H4 (cell line): Measurements from ENCODE around the gene TNFRSF8. TPM values are rescaled to one million over a fixed set of nuclear protein-coding genes. Genes with fewer than 3 reads are reported as not detected.

ENCODE experiments used
- DNase-seq: peaks from one replicate; pipeline ENCODE4 v3.0.0-alpha.2; 2015; ENCODE audit warnings: low spot score
- total RNA-seq: library from RNA; depleted of rRNA; stranded (reverse); fragments of >200 nt; shearing (Covaris generic); gene quantifications from 2 replicates; pipeline ENCODE4 v1.2.3, GENCODE V29; 2014

The TNFRSF8 gene
- total RNA-seq, 1 experiment from 2014 or later = 0.02 TPM

DNA sequence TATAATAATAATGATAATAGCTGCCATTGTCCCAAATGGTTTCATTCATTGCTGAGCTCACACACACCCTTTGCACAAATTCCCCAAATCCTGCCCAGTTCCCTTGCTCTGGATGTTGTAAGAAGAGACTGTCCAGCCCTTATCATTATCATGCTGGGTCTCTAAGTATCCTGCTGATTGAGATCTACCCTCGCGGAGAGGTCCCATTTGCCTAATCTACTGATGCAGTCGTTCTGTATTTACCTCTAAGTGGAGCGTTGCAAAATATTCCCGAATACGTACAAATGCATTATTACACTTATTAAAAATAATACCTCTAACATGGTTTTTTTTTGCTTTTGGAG is 51.2 kb downstream of the TNFRSF8 start:
- DNase-seq = no peak

DNA sequence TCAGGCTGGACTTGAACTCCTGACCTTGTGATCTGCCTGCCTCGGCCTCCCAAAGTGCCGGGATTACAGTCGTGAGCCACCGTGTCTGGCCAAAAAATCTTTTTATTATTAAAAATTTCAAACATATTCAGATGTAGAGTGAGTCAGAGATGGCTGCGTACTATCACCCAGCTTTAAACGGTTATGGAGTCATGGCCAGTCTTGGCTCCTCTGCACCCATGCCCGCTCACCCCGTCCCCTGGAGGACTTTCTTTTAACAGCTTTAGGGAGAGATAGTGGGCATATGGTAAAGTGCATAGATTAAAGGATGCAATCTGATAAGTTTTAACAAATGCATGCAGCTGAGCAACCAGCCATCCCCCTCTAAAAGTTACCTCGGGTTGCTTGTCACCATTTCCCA is 51.8 kb downstream of the TNFRSF8 start:
- no peak for DNase-seq

DNA sequence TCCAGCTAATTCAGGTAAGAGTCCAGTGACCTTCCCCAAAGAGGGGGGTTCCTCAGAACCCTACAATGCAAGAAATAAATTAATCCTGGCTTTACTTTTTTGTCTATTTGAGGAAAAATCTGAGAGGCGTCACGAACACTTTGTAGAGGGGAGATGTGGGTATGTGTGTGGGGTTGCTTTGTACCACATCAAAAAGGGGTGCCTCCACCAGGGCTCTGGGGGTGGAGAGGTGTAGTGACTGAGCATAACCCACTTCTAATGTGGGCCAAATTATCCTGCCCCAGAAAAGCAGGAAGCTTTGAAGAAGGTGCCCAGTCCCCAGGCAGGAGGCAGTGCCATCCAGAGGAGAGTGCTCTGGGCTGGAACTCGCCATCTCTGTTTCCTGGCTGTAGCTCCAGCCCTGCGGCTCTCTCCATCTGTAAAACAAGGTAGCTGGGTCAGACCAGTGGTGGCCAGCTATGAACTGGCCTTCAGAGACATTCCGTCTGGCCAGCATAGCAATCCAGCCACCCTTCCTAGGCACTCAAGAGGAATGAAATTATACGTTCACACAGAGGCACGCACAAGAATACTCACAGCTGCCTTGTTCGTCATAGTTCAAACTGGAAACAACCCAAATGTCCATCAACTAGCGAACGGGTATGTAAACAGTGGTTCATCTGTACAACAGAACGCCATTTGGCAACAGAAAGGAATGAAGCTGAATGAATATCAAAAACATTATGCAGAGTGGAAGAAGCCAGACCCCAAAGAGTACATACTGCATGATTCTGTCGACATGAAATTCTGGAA is 58.3 kb downstream of the TNFRSF8 start:
- DNase-seq = no peak

DNA sequence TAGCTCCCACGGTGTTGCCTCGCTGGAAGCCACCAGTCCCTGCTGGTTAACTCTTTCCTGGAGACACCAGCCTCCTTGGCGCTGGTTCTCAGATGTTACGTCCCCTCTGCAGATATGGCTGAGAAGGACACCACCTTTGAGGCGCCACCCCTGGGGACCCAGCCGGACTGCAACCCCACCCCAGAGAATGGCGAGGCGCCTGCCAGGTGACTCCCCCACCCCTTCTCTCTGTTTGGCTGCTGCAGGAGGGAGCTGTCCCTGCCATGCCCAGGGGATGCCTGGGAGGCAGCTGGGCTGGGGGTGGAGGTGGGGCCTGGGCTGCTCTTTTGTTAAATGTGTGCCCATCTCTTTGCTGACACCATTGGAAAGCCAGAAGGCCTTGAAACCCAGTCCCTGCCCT is 60.1 kb downstream of the TNFRSF8 start:
- no peak for DNase-seq

DNA sequence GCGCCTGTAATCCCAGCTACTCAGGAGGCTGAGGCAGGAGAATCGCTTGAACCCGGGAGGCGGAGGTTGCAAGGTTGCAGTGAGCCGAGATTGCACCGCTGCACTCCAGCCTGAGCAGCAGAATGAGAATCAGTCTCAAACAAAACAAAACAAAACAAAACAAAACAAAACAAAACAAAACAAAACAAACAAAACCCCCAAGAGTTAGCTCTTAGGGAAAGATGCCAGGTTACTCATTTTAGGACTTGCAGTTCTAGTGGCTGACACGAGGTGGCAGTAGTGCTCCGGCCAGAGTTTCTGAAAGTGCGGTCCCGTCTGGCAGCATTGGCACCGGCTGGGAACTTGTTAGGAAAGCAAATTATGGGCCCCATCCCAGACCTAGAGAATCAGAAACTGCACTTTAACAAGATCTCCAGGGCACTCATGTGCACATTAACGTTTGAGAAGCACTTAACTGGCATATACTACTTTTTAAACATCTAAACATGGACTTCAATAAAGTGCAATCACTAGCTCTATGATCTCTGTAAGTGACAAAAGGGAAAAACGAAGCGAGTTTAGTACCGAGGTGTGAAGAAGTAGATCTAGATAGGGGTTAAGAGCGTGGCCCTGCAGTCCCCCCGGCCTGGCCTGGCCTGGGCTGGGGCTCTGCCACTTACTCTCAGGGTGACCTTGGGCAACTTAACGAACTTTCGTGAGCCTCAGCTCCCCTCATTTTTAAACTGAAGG is 61.8 kb downstream of the TNFRSF8 start:
- DNase-seq = peak; percentile 58

DNA sequence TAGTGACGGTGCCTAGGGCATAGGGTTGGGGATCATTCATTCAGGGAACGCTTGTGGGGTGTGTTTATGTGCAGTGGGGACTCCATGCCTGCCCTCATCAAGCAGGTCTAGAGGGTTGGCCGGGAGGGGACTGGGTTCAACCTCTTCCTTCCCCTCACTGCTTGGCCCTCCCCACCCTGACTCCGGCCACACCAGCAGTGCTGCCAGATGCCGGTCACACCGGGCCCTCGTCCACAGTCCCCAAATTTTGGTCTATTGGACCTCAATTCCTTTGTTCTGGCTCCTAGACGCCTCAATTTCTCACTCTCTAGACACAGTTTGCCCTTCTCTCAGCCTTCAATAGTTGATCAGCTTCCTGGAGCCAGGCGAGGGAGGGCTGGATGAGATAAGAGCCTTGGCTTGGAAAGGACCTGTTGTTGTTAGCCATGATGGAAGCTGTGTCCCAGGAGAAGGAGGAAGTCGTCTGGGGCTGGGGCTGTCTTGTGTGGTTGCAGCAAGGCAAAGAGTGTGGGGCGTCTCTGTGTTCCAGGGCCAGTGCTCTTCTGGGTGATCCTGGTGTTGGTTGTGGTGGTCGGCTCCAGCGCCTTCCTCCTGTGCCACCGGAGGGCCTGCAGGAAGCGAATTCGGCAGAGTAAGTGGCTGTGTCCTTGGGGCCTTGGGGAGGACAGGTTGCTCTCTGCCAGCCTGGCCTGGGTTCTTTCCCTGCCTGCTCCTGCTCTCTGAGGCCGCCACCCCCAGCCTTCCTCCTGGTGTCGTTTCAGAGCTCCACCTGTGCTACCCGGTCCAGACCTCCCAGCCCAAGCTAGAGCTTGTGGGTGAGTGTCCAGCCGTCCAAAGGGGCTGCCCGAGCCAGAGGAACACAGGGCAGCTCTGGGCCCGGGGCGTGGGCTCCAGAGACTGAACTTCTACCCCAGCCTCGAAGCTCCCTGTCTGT is 62.6 kb downstream of the TNFRSF8 start:
- no peak for DNase-seq

DNA sequence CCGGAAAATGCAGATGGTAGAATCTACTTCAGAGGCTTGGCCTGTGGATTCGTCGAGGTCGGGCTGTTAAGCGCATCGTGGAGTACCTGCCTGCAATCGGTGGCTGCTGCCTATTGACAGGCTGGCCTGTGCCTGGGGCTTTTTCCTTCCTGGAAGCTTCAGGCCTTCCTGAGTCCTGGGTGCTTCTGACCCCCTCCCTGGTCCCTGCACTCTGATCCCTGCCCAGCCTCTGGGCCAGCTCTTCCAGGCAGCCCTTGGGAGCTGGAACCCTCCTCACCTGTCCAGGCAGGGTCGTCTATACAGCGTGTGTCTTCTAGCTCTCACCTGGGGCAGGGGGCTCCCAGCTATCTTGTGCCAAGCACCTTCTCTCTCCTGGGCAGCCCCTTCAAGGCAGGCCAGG is 63.7 kb downstream of the TNFRSF8 start:
- DNase-seq = no peak

DNA sequence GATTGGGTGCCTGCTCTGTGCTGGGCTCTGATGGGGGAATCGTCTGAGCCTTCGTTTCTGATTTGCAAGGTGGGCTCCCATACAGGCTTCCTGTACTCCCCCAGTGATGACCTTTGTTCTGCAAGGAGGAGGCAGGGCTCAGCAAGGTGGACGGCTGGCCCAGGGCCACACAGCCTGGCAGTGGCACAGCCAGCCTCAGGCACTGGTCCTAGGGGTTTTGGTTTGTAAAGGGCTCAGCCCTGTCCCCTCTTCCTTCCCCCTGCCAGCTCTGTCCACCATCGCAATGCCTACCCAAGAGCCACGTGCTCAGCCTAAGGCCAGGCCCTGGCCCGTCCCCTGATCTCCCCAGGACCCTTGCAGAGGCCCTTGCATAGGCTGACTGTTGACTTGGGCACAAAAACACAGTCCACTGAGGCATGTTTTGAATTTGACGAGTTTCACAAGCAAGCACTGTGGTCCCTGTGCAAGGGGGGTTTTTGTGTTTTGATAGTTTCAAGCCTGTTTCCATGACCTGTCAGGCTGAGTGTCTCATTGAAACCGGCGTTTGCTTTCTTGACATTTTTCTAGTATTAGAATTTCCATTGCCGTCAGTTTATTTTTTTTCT is 64.2 kb downstream of the TNFRSF8 start:
- no peak for DNase-seq

DNA sequence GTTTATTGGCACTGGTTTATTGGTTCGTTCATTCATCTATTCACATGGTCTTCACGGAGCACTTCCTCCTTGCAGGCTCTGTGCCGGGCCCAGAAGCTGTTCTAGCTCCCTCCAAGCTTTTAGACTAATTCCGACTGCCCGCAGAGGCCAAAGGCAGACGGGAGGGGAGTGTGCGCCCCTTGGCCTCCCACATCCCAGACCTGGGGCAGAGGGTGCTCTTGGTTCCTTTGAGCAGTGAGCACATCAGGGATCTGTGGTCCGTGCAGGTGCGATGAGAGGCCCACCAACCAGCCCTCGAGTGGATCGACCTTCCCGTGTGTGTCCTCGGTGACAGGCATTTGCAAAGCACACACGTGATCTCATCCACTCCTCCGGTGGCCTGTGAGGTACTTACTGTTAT is 65.0 kb downstream of the TNFRSF8 start:
- no peak for DNase-seq

DNA sequence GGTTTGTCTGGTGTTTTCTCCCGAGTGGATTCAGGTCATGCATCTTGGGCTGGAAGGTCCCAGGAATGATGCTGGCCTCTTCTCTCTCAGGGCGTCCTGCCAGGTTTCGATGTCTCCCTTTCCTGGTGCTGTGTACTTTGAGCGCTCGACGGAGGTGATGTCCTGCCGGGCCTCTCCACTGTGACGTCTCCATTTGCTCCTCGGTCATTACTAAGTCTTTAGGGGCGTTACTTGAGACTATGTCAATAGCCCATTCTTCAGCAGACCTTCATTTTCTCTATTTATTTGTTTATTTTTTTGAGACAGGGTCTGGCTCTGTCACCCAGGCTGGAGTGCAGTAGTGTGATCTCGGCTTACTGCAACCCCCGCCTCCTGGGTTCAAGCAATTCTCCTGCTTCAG is 66.5 kb downstream of the TNFRSF8 start:
- no peak for DNase-seq

DNA sequence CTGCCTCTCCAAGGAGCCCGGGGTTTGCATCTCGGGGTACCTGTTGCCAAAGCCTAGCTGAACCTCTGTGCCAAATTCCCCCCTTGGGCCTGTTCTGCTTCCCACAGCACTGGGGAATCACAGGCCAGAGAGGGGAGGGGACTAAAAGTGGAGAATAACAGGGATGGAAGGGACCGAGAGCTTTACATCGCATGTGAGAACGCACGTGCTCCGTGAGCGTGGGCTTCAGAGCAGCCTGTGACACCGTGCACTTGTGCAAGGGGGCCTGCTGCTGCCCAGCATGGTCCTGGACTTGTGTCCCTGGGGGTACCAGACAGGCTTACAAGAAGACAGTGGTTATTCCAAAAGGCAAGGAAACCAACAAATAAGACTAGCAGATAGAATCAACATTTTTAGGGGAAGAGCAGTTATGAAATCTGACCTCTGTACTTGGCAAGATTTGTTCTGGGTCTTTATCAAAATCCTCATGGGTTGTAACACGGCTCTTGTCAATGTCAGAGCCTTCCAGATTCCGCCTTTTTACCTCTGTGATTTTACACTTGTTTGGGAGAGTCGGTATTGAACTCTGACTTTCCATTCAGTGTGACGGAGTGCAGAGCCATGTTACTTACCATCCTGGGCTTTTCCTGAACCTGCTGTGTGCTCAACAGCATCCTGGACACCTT is 67.5 kb downstream of the TNFRSF8 start:
- no peak for DNase-seq

DNA sequence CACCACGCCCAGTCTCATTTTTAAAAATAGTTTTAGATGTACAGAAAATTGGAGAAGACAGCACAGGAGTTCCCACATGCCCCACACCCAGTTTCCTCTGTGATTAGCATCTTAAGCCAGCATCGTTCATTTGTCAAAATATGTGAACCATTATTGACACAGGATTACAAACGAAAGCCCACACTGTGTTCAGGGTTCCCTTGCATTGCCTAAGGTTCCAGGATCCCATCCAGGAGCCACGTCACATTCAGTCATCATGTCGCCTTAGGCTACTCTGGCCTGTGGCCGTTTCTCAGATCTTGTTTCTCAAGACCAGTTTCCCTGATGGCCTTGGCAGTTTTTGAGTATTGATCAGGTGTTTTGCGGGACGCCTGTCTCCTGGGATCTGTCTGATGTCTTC is 69.0 kb downstream of the TNFRSF8 start:
- DNase-seq = peak; percentile 44

DNA sequence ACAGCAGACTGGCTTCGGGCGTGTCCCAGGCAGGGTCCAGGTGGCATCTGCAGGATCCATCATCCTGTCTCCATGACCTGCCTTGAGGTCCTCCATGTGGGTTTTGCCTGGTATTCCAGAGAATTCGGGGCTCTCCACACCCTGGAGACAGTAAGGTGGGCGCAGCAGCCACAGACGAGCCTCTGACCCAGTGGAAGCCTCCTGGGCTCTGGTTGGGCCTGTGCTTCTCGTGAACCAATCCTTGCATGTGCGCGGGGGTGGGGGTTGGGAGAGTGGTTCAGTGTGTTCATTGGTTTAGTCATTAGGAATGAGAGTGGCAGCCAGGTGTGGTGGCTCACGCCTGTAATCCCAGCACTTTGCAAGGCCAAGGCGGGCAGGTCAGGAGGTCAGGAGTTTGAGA is 71.6 kb downstream of the TNFRSF8 start:
- no peak for DNase-seq

DNA sequence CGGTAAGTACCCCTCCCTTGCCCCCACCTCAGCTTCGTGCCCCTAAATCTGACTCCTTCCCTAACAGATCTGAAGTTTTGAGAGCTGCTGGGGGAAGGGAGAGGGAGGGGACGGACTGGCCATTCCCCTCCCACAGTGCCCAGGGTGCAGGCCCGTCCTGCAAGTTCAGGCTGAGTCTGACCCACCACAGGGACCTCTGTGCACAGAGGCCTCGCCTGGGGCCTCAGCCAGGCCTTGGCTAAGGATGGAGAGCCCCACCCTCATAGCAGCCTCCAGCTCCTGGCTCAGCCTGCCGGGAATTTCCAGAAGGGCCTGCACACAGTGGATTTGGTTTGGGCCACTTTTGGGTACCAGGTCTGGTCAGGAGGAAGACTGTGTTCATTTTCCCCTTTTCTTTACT is 72.5 kb downstream of the TNFRSF8 start:
- no peak for DNase-seq

DNA sequence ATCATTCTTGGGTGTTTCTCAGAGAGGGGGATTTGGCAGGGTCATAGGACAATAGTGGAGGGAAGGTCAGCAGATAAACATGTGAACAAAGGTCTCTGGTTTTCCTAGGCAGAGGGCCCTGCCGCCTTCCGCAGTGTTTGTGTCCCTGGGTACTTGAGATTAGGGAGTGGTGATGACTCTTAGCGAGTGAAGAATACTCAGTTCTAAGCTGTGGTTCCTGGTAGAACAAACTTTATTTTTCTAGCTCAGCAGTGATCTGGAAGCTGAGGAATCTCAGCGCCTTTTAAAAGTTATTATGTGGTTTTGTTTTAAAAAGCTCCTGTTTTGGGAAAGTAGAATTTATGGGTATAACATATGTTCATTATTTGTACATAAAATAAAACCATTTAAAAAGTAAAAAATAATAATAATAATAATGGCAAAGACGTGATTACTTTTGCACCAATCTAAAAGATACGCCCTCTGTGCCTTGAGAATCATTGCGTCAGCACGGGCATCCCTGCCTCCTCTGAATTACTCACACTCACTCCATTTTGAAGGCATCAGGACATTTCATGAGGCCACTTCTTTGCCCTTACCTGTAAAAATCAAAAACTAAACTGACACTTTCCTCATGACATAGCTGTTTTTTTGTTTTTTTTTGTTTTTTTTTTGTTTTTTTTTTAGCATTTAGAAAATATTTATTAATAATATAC is 74.0 kb downstream of the TNFRSF8 start:
- no peak for DNase-seq

DNA sequence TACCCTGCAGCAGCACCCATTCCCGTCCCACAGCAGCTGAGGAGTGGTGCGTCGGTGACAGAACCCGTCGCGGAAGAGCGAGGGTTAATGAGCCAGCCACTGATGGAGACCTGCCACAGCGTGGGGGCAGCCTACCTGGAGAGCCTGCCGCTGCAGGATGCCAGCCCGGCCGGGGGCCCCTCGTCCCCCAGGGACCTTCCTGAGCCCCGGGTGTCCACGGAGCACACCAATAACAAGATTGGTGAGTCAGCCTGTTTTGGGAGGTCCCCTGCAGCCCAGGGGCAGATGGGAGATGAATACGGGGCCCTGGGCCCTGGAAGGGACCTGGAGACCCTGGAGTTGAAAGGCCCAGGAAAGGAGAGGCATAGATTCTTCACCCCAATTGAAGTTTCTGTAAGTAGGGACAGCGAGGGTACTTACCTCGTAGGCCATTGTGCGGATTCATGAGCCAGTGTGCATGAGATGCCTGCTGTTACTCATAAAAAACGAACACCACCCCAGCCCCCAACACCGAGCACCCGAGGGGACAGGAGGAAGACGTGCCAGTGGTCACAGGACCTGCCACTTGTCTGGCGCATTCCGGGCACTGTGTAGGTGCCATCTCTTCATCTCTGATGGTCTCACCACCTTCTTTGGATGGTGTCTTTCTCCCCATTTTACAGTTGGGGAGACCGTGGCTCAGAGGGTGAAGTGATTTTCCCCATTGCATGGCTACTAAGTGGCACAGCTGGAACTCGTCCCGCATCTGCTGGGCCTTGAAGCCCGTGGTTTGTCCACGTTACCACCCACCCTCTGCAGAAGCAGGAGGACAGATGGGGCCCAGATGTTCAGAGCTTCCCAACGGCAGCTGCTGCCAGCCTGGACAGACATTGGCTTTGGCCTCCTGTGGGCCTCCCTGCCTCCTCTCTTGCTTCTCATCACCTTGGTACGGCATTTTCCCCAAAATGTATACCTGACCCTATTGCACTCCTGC is 75.4 kb downstream of the TNFRSF8 start:
- DNase-seq = no peak

DNA sequence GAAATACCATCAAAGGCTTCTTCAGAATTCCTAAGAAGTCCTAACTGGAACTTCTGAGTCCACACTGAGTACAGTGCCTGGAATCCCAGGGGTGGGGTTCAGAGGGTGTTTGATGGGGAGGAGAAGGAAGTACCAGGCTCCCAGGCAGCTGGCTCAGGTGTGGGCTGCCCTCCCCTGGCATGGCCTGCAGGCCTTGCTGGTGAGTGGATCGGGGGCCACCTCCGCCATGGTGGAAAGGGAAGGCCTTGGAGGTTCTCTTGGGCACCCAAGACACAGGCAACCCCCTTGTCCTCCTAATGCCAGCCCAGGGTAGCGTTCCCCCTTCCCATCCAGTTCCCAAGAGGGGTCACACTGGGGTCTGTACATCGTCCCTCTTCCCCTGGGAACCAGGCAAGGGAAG is 76.9 kb downstream of the TNFRSF8 start:
- no peak for DNase-seq

DNA sequence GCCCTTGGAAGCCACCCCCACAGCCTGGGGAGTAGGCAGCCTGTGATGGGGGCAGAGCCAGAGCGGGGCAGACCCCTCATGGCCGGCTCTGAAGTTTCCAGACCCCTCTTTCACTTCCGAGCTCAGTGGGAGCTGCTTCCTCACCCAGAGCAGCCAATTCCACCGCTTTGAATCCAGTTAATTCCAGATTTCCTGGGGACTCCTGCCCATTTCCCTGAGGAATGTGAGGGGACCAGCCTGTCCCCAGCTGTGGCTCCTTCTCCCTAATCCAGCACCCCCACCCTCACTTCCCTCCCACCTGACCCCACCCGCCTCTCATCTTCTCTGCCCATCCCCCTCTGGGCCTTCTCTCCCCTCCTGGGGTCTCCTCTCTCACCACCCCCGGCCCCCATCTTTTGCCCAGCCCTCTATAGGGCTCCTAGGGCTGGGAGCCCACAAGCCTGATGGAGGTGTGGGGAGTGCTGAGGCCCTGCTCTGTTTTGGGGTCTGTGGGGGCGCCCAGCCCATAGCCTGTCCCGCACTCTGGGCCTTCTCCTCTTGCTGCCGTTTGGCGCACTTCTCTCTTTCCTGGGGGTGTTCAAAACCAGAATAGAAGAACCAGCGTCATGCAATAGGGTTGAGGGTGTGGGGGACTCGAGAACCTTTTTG is 77.5 kb downstream of the TNFRSF8 start:
- DNase-seq = no peak
